Transverse colon (tissue), 4 donors: Measurements from ENCODE around the gene TIMELESS. TPM values are rescaled to one million over a fixed set of nuclear protein-coding genes. Genes with fewer than 3 reads are reported as not detected.

Source experiments
- DNase-seq: peaks from one replicate; pipeline ENCODE4 v3.0.0-alpha.2; 2019
- H3K27ac ChIP-seq, 4 donors: fragments of 200-600 bp; sonication (generic); 2 replicates each; pipeline ENCODE4 v1.5.1; 2016 to 2018; ENCODE audit warnings: inconsistent platforms in 4 of 4
- H3K27me3 ChIP-seq: fragments of 200-600 bp; sonication (generic); 2 replicates; pipeline ENCODE4 v1.5.1; 2017; ENCODE audit warnings: inconsistent platforms
- H3K36me3 ChIP-seq, 4 donors: fragments of 200-600 bp; sonication (generic); 2 replicates each; pipeline ENCODE4 v1.5.1; 2017 to 2019; ENCODE audit warnings: inconsistent platforms in 4 of 4
- H3K4me1 ChIP-seq, 4 donors: fragments of 200-600 bp; sonication (generic); 2 replicates each; pipeline ENCODE4 v1.5.1; 2017 to 2020; ENCODE audit warnings: inconsistent platforms in 4 of 4
- H3K4me3 ChIP-seq, 4 donors: fragments of 200-600 bp; sonication (generic); 1 replicate in 1 of 4; 2 replicates in 3 of 4; pipeline versions ENCODE4 v1.5.1 to v1.6.1; 2017 to 2019; ENCODE audit warnings: inconsistent platforms in 4 of 4
- H3K9me3 ChIP-seq, 2 donors: fragments of 200-600 bp; sonication (generic); 2 replicates each; pipeline ENCODE4 v1.5.1; 2017 to 2019; ENCODE audit warnings: inconsistent platforms in 2 of 2
- EP300 ChIP-seq: sonication (generic); formaldehyde crosslinking; IDR thresholded peaks from one replicate; pipeline ENCODE4 v1.6.1; 2017; ENCODE audit warnings: antibody characterized with exemption, low read depth
- POLR2A ChIP-seq: fragments of 450-650 bp; IDR thresholded peaks from one replicate; pipeline ENCODE4 v1.6.1; 2016; ENCODE audit warnings: antibody characterized with exemption, mild to moderate bottlenecking, moderate library complexity
- POLR2AphosphoS5 ChIP-seq, 3 donors: sonication (generic); formaldehyde crosslinking; IDR thresholded peaks; one replicate each; pipeline ENCODE4 v1.6.1; 2016; ENCODE audit warnings: antibody characterized with exemption in 3 of 3
- WGBS, 2 donors: methylation state at CpG; one replicate each; pipeline ENCODE4 v1.1.5; 2018; ENCODE audit warnings: low coverage in 1 of 2; 5-methylcytosine and 5-hydroxymethylcytosine counted together
- in situ Hi-C, 4 donors: fragments of 200-750 bp; cut with MboI; loops; one replicate each; pipeline versions ENCODE4 v1.15.0 to v1.15.1; 2017; ENCODE audit warnings: low sequenced_read_pairs in 3 of 4, low pct_ligation_motif_present in 1 of 4, low pct_unique_long_range_greater_than_20kb in 1 of 4
- intact Hi-C: fragments of 100-400 bp; cut with DNase I; formaldehyde crosslinking; loops from one replicate; pipeline ENCODE4 v1.15.1; 2023; ENCODE audit warnings: low total_unique reads
- total RNA-seq, 4 donors: library from RNA; depleted of rRNA; stranded (reverse); fragments of >200 nt; gene quantifications; one replicate each; pipeline ENCODE4 v1.1.0, GENCODE V29; 2016
- TF ChIP-seq, protein P1 (sequence below), 5 experiments: fragments of 200-600 bp in 3 of 5; fragments of 450-650 bp in 2 of 5; sonication (generic) in 3 of 5; IDR thresholded peaks; 1 replicate in 2 of 5; 2 replicates in 3 of 5; pipeline ENCODE4 v1.5.1; 2016 to 2017; ENCODE audit warnings: antibody characterized with exemption in 5 of 5, inconsistent platforms in 3 of 5, mild to moderate bottlenecking in 2 of 5, moderate library complexity in 1 of 5

TIMELESS gene
- total RNA-seq, 4 donors from 2014 or later = 0.75 to 7.8 (median 3.9) TPM

DNA sequence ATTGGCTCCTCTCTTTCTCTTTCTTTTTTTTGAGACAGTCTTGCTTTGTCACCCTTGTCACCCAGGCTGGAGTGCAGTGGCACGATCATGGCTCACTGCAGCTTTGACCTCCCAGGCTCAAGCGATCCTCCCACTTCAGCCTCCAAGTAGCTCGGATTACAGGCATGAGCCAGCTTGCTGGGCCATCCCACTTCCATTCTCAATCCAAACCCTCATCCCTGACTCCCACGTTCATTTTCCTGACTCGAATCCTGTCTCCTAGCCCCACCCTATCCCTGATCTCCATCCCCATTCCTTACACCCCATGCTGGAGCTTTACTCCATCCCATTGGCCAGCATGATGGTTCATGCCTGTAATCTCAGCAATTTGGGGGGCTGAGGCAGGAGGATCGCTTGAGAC, 26.9 kb upstream of the TIMELESS start:
- TF ChIP-seq POLR2AphosphoS5 (IDR thresholded peaks at IDR 0.05) (no peak), POLR2A (no peak)
- 87 to 89% methylated on average over 3 to 6 of the region's 6 CpGs for WGBS, 2 donors
- no peak overlapping the region for H3K4me3 ChIP-seq
- no peaks in the 10 kb centered on the region for H3K27me3 ChIP-seq
- no peaks in the 10 kb centered on the region for H3K4me1 ChIP-seq
- H3K36me3 ChIP-seq = no peaks in the 10 kb centered on the region
- no peak for DNase-seq
- in situ Hi-C loops = no loop called here
- intact Hi-C loops = no loop called here
- no peaks in the 10 kb centered on the region for H3K9me3 ChIP-seq
- no peak overlapping the region for H3K27ac ChIP-seq

DNA sequence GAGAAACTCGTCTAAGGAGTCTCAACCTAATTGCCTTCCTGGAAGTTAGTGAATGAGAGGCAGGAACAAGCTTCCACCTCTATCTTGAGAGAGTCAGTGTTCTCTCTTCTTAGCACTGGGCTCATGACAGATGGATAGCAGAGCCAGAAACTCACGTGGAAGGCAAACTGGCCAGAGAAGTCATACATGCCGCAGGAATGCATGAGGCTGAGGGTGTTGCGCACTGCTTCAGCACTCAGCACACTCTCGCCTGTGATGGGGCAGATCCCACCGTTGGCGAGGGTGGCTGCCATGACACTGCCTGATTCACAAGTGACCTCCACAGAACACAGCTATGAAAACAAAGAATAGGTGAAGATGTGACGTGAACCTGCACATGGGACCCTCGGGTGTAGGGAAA, 25.2 kb upstream of the TIMELESS start:
- H3K36me3 ChIP-seq = no peaks in the 10 kb centered on the region
- in situ Hi-C loops (loop anchor here in 1 of 4 donors (25.0 kb wide), 1 partner anchor 137 kb away; the partner anchor contains the start of genes IL23A and PAN2), intact Hi-C loops (no loop called here)
- WGBS, 2 donors = 93 to 100% methylated on average over 2 to 9 of the region's 9 CpGs
- no peak for TF ChIP-seq POLR2A
- no peak for TF ChIP-seq EP300
- TF ChIP-seq POLR2AphosphoS5 (IDR thresholded peaks at IDR 0.05) = no peak
- TF ChIP-seq, protein P1, sequence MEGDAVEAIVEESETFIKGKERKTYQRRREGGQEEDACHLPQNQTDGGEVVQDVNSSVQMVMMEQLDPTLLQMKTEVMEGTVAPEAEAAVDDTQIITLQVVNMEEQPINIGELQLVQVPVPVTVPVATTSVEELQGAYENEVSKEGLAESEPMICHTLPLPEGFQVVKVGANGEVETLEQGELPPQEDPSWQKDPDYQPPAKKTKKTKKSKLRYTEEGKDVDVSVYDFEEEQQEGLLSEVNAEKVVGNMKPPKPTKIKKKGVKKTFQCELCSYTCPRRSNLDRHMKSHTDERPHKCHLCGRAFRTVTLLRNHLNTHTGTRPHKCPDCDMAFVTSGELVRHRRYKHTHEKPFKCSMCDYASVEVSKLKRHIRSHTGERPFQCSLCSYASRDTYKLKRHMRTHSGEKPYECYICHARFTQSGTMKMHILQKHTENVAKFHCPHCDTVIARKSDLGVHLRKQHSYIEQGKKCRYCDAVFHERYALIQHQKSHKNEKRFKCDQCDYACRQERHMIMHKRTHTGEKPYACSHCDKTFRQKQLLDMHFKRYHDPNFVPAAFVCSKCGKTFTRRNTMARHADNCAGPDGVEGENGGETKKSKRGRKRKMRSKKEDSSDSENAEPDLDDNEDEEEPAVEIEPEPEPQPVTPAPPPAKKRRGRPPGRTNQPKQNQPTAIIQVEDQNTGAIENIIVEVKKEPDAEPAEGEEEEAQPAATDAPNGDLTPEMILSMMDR (IDR thresholded peaks at IDR 0.05) = no peak
- no peak overlapping the region for H3K27ac ChIP-seq
- no peak overlapping the region for H3K4me3 ChIP-seq
- H3K9me3 ChIP-seq = no peaks in the 10 kb centered on the region
- no peak for DNase-seq
- no peaks in the 10 kb centered on the region for H3K27me3 ChIP-seq
- H3K4me1 ChIP-seq = peaks cover 2 to 5% (median 3%) of the 10 kb centered on the region in 4 donors

DNA sequence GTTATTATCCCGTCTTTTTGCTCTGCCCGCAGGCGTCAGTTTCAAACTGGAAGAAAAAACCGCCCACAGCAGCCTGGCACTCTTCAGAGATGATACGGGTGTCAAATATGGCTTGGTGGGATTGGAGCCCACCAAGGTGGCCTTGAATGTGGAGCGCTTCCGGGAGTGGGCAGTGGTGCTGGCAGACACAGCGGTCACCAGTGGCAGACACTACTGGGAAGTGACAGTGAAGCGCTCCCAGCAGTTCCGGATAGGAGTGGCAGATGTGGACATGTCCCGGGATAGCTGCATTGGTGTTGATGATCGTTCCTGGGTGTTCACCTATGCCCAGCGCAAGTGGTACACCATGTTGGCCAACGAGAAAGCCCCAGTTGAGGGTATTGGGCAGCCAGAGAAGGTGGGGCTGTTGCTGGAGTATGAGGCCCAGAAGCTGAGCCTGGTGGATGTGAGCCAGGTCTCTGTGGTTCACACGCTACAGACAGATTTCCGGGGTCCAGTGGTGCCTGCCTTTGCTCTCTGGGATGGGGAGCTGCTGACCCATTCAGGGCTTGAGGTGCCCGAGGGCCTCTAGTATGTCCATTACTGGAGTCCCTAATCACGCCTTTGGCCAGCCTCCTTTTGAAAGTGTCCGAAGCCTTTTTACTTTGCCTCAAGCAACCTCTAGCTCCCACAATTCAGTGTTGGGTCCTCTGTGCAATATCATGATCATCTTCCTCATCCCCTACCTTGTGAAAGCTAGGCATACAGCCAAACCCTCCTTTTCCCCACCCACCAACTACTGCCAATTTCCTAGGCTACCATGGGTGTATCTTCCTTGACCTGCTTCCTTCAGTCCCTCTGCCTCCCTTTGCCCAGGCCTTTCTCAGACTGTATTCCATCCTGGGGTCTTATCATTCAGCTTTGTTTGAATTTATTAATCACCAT, 20.0 kb upstream of the TIMELESS start:
- peaks cover 7 to 17% (median 12%) of the 10 kb centered on the region in 4 donors for H3K4me1 ChIP-seq
- no peak for TF ChIP-seq POLR2A
- TF ChIP-seq, protein P1 (IDR thresholded peaks at IDR 0.05) = no peak
- TF ChIP-seq POLR2AphosphoS5 (IDR thresholded peaks at IDR 0.05) = peak in 1 of 3 donors; percentile 17
- H3K4me3 ChIP-seq = peak overlapping the region; percentile 55 to 96 (median 65)
- peak; percentile 44 for DNase-seq
- H3K36me3 ChIP-seq = no peaks in the 10 kb centered on the region
- in situ Hi-C loops = loop anchor here in 3 of 4 donors (5.0 to 25.0 kb wide), 4 partner anchors 132 to 277 kb away; partner anchors contain the start of genes CNPY2 (in 1 of the 3), IL23A (in 1 of the 3) and PAN2 (in 1 of the 3)
- no peaks in the 10 kb centered on the region for H3K27me3 ChIP-seq
- WGBS, 2 donors = 39 to 93% methylated on average over 2 to 19 of the region's 19 CpGs
- intact Hi-C loops = no loop called here
- H3K9me3 ChIP-seq = no peaks in the 10 kb centered on the region
- peak overlapping the region; percentile 86 to 92 (median 88) for H3K27ac ChIP-seq

DNA sequence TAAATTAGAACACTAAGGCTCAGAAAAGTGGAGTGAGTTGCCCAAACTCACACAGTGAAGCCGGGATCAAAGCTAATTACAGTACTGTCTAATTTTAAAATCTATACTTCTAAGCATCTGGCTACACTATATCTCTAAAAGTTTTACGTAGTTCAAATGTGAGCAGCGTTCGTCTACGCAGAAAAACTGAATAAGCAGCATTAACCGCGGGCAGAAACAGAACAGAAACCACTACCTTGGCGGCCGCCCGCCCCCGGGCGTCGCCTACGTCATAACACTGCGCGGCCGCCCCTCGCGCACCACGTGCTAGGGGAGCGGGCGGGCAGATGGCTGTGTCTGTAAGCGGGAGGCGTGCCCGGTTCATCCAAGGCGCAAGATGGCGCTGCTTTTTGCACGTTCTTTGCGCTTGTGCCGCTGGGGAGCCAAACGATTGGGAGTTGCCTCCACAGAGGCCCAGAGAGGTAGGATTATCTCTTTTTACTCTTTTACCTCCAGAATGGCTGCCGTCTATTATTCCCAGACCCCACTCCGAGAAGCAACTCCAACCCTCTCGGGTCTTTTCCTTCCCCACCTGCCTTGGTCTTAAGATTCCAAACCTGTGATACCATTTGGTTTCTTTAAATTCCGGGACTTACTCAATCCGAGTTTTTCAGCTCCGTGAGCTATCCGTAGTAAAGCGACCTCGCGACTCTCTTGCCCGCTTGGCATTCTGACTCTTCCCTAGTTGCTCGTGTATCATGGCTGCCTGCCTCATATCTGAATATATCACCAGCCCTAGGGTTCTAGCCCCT, 19.2 kb upstream of the TIMELESS start, which contains the start of gene SPRYD4:
Gene SPRYD4, plus strand, starts transcription at position 363 of the 791 bp plus-strand sequence. Its CDS starts 14 bp downstream, at position 377.
- Histone ChIP-seq H3K4me3 (peak within 1 kb of the TSS; percentile 55 to 96 (median 65)), H3K4me1 (peaks cover 7 to 17% (median 12%) of the 10 kb centered on the region in 4 donors), H3K9me3 (no peaks in the 10 kb centered on the region), H3K27ac (peak within 1 kb of the TSS; percentile 86 to 92 (median 88)), H3K27me3 (no peaks in the 10 kb centered on the region), H3K36me3 (no peaks in the 10 kb centered on the region)
- in situ Hi-C loops (loop anchor here in 3 of 4 donors (5.0 to 25.0 kb wide), 4 partner anchors 131 to 276 kb away; partner anchors contain the start of genes CNPY2 (in 1 of the 3), IL23A (in 1 of the 3) and PAN2 (in 1 of the 3)), intact Hi-C loops (no loop called here)
- 0 to 4% methylated on average over 5 to 43 of the region's 43 CpGs for WGBS, 2 donors
- peak; percentile 94 for DNase-seq
- peak; percentile 91 to 94 (median 93) for TF ChIP-seq POLR2AphosphoS5 (IDR thresholded peaks at IDR 0.05)
- TF ChIP-seq, protein P1 (IDR thresholded peaks at IDR 0.05) = peak in 1 of 5 experiments; percentile 30
- no peak for TF ChIP-seq EP300
- peak; percentile 86 for TF ChIP-seq POLR2A
